ENCODE measurements around the gene GMDS. TPM values are rescaled to one million over a fixed set of nuclear protein-coding genes. Genes with fewer than 3 reads are reported as not detected.
"Not testable (repeated sequence)": the region's sequence is repeated elsewhere in the genome, so short reads cannot be mapped to it uniquely, and the experiment has no call there.

GMDS gene
- total and polyA plus RNA-seq, 11 donors = 4.5 to 10.7 (median 7.0) TPM

GRCh38 chr6:1697688-1698351 is 547.6 kb downstream of the GMDS start:
- ATAC-seq (no peak), DNase-seq (no peak)
- no peak overlapping the region for H3K4me3 ChIP-seq
- H3K36me3 ChIP-seq = no peaks in the 10 kb centered on the region
- no peaks in the 10 kb centered on the region for H3K9me3 ChIP-seq
- intact Hi-C loops (cut with DNase I) = loop anchor here in 1 of 10 donors (10.0 kb wide), 1 partner anchor 947 kb away; no protein-coding TSS in a partner anchor
- TF ChIP-seq CTCF (IDR thresholded peaks at IDR 0.05) (no peak), POLR2A (IDR thresholded peaks at IDR 0.05) (no peak)
- H3K4me1 ChIP-seq = peaks cover 0 to 17% (median 0%) of the 10 kb centered on the region in 12 donors
- WGBS, 4 donors = 95 to 97% (median 96%) methylated on average over 10 of the region's 10 CpGs
- H3K27me3 ChIP-seq = no peaks in the 10 kb centered on the region
- no peak overlapping the region for H3K27ac ChIP-seq

GRCh38 chr6:1696463-1696850 is 548.9 kb downstream of the GMDS start:
- Histone ChIP-seq H3K36me3 (no peaks in the 10 kb centered on the region), H3K9me3 (no peaks in the 10 kb centered on the region), H3K4me1 (peaks cover 0 to 15% (median 0%) of the 10 kb centered on the region in 12 donors), H3K27me3 (no peaks in the 10 kb centered on the region), H3K4me3 (no peak overlapping the region), H3K27ac (no peak overlapping the region)
- 82 to 90% (median 88%) methylated on average over 6 of the region's 6 CpGs for WGBS, 4 donors
- no peak for DNase-seq
- ATAC-seq = no peak
- intact Hi-C loops (cut with DNase I) = loop anchor here in 1 of 10 donors (10.0 kb wide), 1 partner anchor 948 kb away; no protein-coding TSS in a partner anchor
- TF ChIP-seq CTCF (IDR thresholded peaks at IDR 0.05) (no peak), POLR2A (IDR thresholded peaks at IDR 0.05) (no peak)

- Histone ChIP-seq H3K4me1 (peaks cover 0 to 8% (median 0%) of the 10 kb centered on the region in 12 donors), H3K9me3 (no peaks in the 10 kb centered on the region), H3K4me3 (no peak overlapping the region), H3K36me3 (no peaks in the 10 kb centered on the region), H3K27me3 (no peaks in the 10 kb centered on the region), H3K27ac (peak overlapping the region in 1 of 12 donors; percentile 48)
- ATAC-seq (peak in 3 of 4 donors; percentile 42 to 54 (median 46)), DNase-seq (no peak)
- WGBS, 4 donors = 72 to 80% (median 77%) methylated on average over 10 of the region's 10 CpGs
- intact Hi-C loops (cut with DNase I) = loop anchor here in 1 of 10 donors (10.0 kb wide), 1 partner anchor 949 kb away; no protein-coding TSS in a partner anchor
- no peak for TF ChIP-seq CTCF (IDR thresholded peaks at IDR 0.05)
- TF ChIP-seq POLR2A (IDR thresholded peaks at IDR 0.05) = no peak
Observed at GRCh38 chr6:1695546-1696462, 549.6 kb downstream of the GMDS start.

- H3K4me3 ChIP-seq, H3K27me3 ChIP-seq, H3K27ac ChIP-seq, H3K4me1 ChIP-seq, H3K9me3 ChIP-seq, DNase-seq, H3K36me3 ChIP-seq, ATAC-seq: not testable (repeated sequence)
- WGBS, 4 donors = 75 to 87% (median 84%) methylated on average over 2 of the region's 2 CpGs
- intact Hi-C loops (cut with DNase I) = loop anchor here in 1 of 10 donors (10.0 kb wide), 1 partner anchor 953 kb away; no protein-coding TSS in a partner anchor
Observed at GRCh38 chr6:1691828-1692227, 553.6 kb downstream of the GMDS start.

GRCh38 chr6:1690656-1691055 is 554.7 kb downstream of the GMDS start:
- not testable (repeated sequence) for H3K27ac ChIP-seq, H3K9me3 ChIP-seq, ATAC-seq, H3K36me3 ChIP-seq, H3K4me3 ChIP-seq, DNase-seq, H3K27me3 ChIP-seq
- intact Hi-C loops (cut with DNase I) = loop anchor here in 1 of 10 donors (10.0 kb wide), 1 partner anchor 954 kb away; no protein-coding TSS in a partner anchor
- 93 to 94% (median 94%) methylated on average over 2 of the region's 2 CpGs for WGBS, 4 donors
- H3K4me1 ChIP-seq = peaks cover 0 to 12% (median 10%) of the 10 kb centered on the region in 12 donors

Measured in heart left ventricle (tissue), 16 donors.